H1 (cell line): ENCODE results near the gene CFAP54. TPM values are rescaled to one million over a fixed set of nuclear protein-coding genes. Genes with fewer than 3 reads are reported as not detected.

Source experiments
- CEBPB ChIP-seq: IDR thresholded peaks from 2 replicates; pipeline ENCODE4 v1.6.1; 2012; ENCODE audit warnings: low read depth, low read length
- EGR1 ChIP-seq: IDR thresholded peaks from 2 replicates; pipeline ENCODE4 v1.6.1; 2011; ENCODE audit warnings: low read depth, low read length, borderline replicate concordance
- JUN ChIP-seq: IDR thresholded peaks from 2 replicates; pipeline ENCODE4 v1.6.1; 2011; ENCODE audit warnings: low read depth, mild to moderate bottlenecking, improper control_type of control experiment, low read length
- RFX5 ChIP-seq: IDR thresholded peaks from 2 replicates; pipeline ENCODE4 v1.6.1; 2011; ENCODE audit warnings: low read depth, low read length, improper control_type of control experiment, borderline replicate concordance
- SP4 ChIP-seq: IDR thresholded peaks from 2 replicates; pipeline ENCODE4 v1.6.1; 2012; ENCODE audit warnings: low read length, inconsistent platforms
- TEAD4 ChIP-seq: IDR thresholded peaks from 2 replicates; pipeline ENCODE4 v1.6.1; 2012; ENCODE audit warnings: low read depth, low read length, inconsistent platforms, mixed read lengths
- polyA plus RNA-seq, 7 experiments: library from polyadenylated mRNA; depleted of rRNA in 3 of 7; stranded (reverse) in 5 of 7; unstranded in 2 of 7; fragments of >200 nt in 5 of 7; fragments of 200-250 nt in 2 of 7; gene quantifications; 1 replicate in 5 of 7; 2 replicates in 1 of 7; 4 replicates in 1 of 7; pipeline versions ENCODE4 v1.2.1 to v1.2.3, GENCODE V29; 2011 to 2013; ENCODE audit warnings: missing spikeins in 2 of 7, mixed read lengths in 2 of 7
- total RNA-seq: library from RNA; stranded (reverse); fragmentation: NEBNext Ultra II Directional; extraction: Animal tissue kit (Norgen Biotek cat#: 25700); gene quantifications from 2 replicates; pipeline ENCODE4 v1.2.1, GENCODE V29; 2021
- TF ChIP-seq, protein P1 (sequence below): fragments of 300-600 bp; sonication (generic); IDR thresholded peaks from 2 replicates; pipeline ENCODE4 v1.7.1; 2012; ENCODE audit warnings: low read length, moderate library complexity, mild to moderate bottlenecking, inconsistent platforms; ENCODE audit not compliant: insufficient replicate concordance
- TF ChIP-seq, protein P2 (sequence below): IDR thresholded peaks from 2 replicates; pipeline ENCODE4 v1.6.1; 2012; ENCODE audit warnings: inconsistent platforms

The CFAP54 gene
- total and polyA plus RNA-seq, 2 of the 8 experiments (the other 6 are each of a cell fraction or from before 2014, with no cell fraction given) = 0.17 to 0.33 TPM

DNA sequence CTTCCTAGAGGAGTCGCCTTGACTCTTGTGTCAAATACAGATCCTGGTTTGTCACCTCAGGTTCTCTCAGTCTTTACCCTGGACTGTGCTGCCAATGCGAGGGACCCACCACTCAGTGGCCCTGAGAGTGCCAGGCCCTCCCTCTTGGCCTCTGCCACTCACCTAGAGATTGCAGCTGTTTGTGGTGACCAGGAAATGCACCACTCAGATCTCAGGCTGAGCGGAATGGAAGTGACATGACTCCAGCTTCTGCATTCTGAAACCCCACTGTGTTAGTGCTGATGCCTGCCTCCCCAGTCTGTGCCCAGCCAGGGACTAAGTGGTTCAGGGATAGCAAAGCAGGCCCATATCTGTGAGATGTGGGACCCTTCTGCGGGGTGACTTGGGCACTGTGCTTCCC lies 389.9 kb downstream of the CFAP54 start (continued):
- TF ChIP-seq, protein P1, sequence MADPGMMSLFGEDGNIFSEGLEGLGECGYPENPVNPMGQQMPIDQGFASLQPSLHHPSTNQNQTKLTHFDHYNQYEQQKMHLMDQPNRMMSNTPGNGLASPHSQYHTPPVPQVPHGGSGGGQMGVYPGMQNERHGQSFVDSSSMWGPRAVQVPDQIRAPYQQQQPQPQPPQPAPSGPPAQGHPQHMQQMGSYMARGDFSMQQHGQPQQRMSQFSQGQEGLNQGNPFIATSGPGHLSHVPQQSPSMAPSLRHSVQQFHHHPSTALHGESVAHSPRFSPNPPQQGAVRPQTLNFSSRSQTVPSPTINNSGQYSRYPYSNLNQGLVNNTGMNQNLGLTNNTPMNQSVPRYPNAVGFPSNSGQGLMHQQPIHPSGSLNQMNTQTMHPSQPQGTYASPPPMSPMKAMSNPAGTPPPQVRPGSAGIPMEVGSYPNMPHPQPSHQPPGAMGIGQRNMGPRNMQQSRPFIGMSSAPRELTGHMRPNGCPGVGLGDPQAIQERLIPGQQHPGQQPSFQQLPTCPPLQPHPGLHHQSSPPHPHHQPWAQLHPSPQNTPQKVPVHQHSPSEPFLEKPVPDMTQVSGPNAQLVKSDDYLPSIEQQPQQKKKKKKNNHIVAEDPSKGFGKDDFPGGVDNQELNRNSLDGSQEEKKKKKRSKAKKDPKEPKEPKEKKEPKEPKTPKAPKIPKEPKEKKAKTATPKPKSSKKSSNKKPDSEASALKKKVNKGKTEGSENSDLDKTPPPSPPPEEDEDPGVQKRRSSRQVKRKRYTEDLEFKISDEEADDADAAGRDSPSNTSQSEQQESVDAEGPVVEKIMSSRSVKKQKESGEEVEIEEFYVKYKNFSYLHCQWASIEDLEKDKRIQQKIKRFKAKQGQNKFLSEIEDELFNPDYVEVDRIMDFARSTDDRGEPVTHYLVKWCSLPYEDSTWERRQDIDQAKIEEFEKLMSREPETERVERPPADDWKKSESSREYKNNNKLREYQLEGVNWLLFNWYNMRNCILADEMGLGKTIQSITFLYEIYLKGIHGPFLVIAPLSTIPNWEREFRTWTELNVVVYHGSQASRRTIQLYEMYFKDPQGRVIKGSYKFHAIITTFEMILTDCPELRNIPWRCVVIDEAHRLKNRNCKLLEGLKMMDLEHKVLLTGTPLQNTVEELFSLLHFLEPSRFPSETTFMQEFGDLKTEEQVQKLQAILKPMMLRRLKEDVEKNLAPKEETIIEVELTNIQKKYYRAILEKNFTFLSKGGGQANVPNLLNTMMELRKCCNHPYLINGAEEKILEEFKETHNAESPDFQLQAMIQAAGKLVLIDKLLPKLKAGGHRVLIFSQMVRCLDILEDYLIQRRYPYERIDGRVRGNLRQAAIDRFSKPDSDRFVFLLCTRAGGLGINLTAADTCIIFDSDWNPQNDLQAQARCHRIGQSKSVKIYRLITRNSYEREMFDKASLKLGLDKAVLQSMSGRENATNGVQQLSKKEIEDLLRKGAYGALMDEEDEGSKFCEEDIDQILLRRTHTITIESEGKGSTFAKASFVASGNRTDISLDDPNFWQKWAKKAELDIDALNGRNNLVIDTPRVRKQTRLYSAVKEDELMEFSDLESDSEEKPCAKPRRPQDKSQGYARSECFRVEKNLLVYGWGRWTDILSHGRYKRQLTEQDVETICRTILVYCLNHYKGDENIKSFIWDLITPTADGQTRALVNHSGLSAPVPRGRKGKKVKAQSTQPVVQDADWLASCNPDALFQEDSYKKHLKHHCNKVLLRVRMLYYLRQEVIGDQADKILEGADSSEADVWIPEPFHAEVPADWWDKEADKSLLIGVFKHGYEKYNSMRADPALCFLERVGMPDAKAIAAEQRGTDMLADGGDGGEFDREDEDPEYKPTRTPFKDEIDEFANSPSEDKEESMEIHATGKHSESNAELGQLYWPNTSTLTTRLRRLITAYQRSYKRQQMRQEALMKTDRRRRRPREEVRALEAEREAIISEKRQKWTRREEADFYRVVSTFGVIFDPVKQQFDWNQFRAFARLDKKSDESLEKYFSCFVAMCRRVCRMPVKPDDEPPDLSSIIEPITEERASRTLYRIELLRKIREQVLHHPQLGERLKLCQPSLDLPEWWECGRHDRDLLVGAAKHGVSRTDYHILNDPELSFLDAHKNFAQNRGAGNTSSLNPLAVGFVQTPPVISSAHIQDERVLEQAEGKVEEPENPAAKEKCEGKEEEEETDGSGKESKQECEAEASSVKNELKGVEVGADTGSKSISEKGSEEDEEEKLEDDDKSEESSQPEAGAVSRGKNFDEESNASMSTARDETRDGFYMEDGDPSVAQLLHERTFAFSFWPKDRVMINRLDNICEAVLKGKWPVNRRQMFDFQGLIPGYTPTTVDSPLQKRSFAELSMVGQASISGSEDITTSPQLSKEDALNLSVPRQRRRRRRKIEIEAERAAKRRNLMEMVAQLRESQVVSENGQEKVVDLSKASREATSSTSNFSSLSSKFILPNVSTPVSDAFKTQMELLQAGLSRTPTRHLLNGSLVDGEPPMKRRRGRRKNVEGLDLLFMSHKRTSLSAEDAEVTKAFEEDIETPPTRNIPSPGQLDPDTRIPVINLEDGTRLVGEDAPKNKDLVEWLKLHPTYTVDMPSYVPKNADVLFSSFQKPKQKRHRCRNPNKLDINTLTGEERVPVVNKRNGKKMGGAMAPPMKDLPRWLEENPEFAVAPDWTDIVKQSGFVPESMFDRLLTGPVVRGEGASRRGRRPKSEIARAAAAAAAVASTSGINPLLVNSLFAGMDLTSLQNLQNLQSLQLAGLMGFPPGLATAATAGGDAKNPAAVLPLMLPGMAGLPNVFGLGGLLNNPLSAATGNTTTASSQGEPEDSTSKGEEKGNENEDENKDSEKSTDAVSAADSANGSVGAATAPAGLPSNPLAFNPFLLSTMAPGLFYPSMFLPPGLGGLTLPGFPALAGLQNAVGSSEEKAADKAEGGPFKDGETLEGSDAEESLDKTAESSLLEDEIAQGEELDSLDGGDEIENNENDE = no peak
- TF ChIP-seq CEBPB = no peak
- TF ChIP-seq SP4 = no peak
- TF ChIP-seq RFX5 = no peak
- TF ChIP-seq EGR1 = no peak
- TF ChIP-seq TEAD4 = no peak
- TF ChIP-seq, protein P2, sequence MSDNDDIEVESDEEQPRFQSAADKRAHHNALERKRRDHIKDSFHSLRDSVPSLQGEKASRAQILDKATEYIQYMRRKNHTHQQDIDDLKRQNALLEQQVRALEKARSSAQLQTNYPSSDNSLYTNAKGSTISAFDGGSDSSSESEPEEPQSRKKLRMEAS = no peak
- no peak for TF ChIP-seq JUN
